GM12878 (cell line): ENCODE results near the gene ZMYND10. TPM values are rescaled to one million over a fixed set of nuclear protein-coding genes. Genes with fewer than 3 reads are reported as not detected.

Source experiments
- ATAC-seq: fragments of 200-7000 bp; cut with Tn5 transposase; 3 replicates; pipeline ENCODE4 v1.9.1; 2020; ENCODE audit warnings: mild to moderate bottlenecking, moderate library complexity
- BruUV-seq: library from RNA; stranded (reverse); fragments of 400-500 nt; replicated peaks from 2 replicates; lab custom pipeline; 2021; lab: Mats Ljungman, UMichigan
- CTCF ChIA-PET: fragments of 300-600 bp; sonication (Branson Sonifier 250); formaldehyde crosslinking; extraction: SDS; loops from one replicate; lab custom pipeline; 2021; ENCODE audit warnings: inconsistent platforms; lab: Yijun Ruan, JAX
- POLR2A ChIA-PET: fragments of 350-600 bp; formaldehyde crosslinking; extraction: SDS; loops from one replicate; lab custom pipeline; 2021; ENCODE audit warnings: inconsistent platforms; lab: Charles Lee
- RAD21 ChIA-PET: fragments of 300-600 bp; sonication (Branson Sonifier 250); formaldehyde crosslinking; loops from one replicate; lab custom pipeline; 2023; ENCODE audit warnings: antibody characterized with exemption; ENCODE audit not compliant: unreplicated experiment; lab: Charles Lee
- SMC1A ChIA-PET: fragments of 300-600 bp; sonication (Branson Sonifier 250); formaldehyde crosslinking; loops from one replicate; lab custom pipeline; 2023; ENCODE audit not compliant: unreplicated experiment, uncharacterized antibody; lab: Charles Lee
- DNase-seq: peaks from one replicate; pipeline ENCODE4 v3.0.0-alpha.2; 2011; ENCODE audit warnings: low read depth, low spot score
- FAIRE-seq: peaks from 3 replicates; lab custom pipeline; 2011; peaks lifted over from hg19 to GRCh38; lab: Jason Lieb, UNC
- H2AFZ ChIP-seq: 2 replicates; pipeline ENCODE4 v1.6.0; 2011; ENCODE audit warnings: low read depth, low read length, control low read depth; ENCODE audit not compliant: control insufficient read depth
- H3K27ac ChIP-seq: 2 replicates; pipeline ENCODE4 v1.5.1; 2011; ENCODE audit warnings: control low read depth; ENCODE audit not compliant: control insufficient read depth, insufficient read depth
- H3K27me3 ChIP-seq, 2 experiments: replicated peaks in 1 of 2; 2 replicates each; pipeline versions ENCODE4 v1.6.0 to v1.6.1; 2011; ENCODE audit warnings: low read length in 1 of 2; ENCODE audit not compliant: control insufficient read depth in 2 of 2, insufficient read depth in 2 of 2
- H3K36me3 ChIP-seq, 2 experiments: 2 replicates each; pipeline ENCODE4 v1.5.1; 2011; ENCODE audit warnings: low read length in 1 of 2; ENCODE audit not compliant: control insufficient read depth in 2 of 2, insufficient read depth in 2 of 2
- H3K4me1 ChIP-seq: 2 replicates; pipeline ENCODE4 v1.6.1; 2011; ENCODE audit warnings: mild to moderate bottlenecking, low read length, moderate library complexity, mixed read lengths; ENCODE audit not compliant: control insufficient read depth, insufficient read depth
- H3K4me2 ChIP-seq: 2 replicates; pipeline ENCODE4 v1.6.0; 2011; ENCODE audit warnings: control low read depth; ENCODE audit not compliant: control insufficient read depth, insufficient read depth
- H3K4me3 ChIP-seq: fragments of 200-600 bp; sonication (generic); 2 replicates; pipeline ENCODE4 v1.5.1; 2016
- H3K79me2 ChIP-seq: 2 replicates; pipeline ENCODE4 v1.6.0; 2011; ENCODE audit warnings: low read length; ENCODE audit not compliant: control insufficient read depth, insufficient read depth
- H3K9ac ChIP-seq: 2 replicates; pipeline ENCODE4 v1.8.0; 2011; ENCODE audit warnings: low read length, control low read depth, mixed read lengths; ENCODE audit not compliant: control insufficient read depth, insufficient read depth
- H3K9me3 ChIP-seq: replicated peaks from 3 replicates; pipeline ENCODE4 v1.5.1; 2011; ENCODE audit warnings: mild to moderate bottlenecking, low read length; ENCODE audit not compliant: control insufficient read depth, insufficient read depth
- H4K20me1 ChIP-seq: 2 replicates; pipeline ENCODE4 v1.6.0; 2011; ENCODE audit not compliant: control insufficient read depth, insufficient read depth
- BCLAF1 ChIP-seq: fragments of 450-650 bp; IDR thresholded peaks from 2 replicates; pipeline ENCODE4 v1.6.1; 2017; ENCODE audit warnings: antibody characterized with exemption, mild to moderate bottlenecking, moderate library complexity
- CBX3 ChIP-seq: fragments of 200-600 bp; sonication (generic); IDR thresholded peaks from 2 replicates; pipeline ENCODE4 v1.6.1; 2016; ENCODE audit warnings: low read depth, borderline replicate concordance
- CTCF ChIP-seq, 3 experiments: IDR thresholded peaks in 2 of 3; conservative IDR thresholded peaks in 1 of 3; 2 replicates each; pipeline ENCODE4 v1.5.1; 2011; ENCODE audit warnings: low read depth in 3 of 3, low read length in 3 of 3, mild to moderate bottlenecking in 3 of 3, control low read depth in 2 of 3, moderate library complexity in 2 of 3, inconsistent platforms in 1 of 3, mixed read lengths in 1 of 3; ENCODE audit not compliant: control insufficient read depth in 2 of 3, insufficient read depth in 1 of 3; ENCODE audit errors: extremely low read depth in 1 of 3
- FOXK2 ChIP-seq: fragments of 450-650 bp; IDR thresholded peaks from 2 replicates; pipeline ENCODE4 v1.6.1; 2017; ENCODE audit warnings: mild to moderate bottlenecking, moderate library complexity
- RAD21 ChIP-seq: IDR thresholded peaks from 2 replicates; pipeline ENCODE4 v1.6.1; 2011; ENCODE audit warnings: mild to moderate bottlenecking, low read depth, low read length, moderate library complexity; ENCODE audit not compliant: insufficient read depth
- WGBS: methylation state at CpG from one replicate; pipeline ENCODE4 v1.1.6; 2016; ENCODE audit warnings: low lambda C conversion rate; ENCODE audit not compliant: insufficient replicate concordance, insufficient coverage; ENCODE audit errors: missing lambda C conversion rate; 5-methylcytosine and 5-hydroxymethylcytosine counted together
- in situ Hi-C: fragments of 300-500 bp; cut with MboI; formaldehyde crosslinking; loops from 9 replicates; pipeline ENCODE4 v1.14.3; 2018; ENCODE audit warnings: mixed read lengths
- intact Hi-C: fragments of 100-400 bp; cut with micrococcal nuclease; formaldehyde crosslinking; loops from one replicate; pipeline ENCODE4 v1.14.2; 2022; ENCODE audit not compliant: unreplicated experiment
- polyA plus RNA-seq, 11 experiments: library from polyadenylated mRNA; depleted of rRNA in 4 of 11; unstranded in 6 of 11; stranded (reverse) in 5 of 11; fragments of >200 nt; fragmentation: Nextera tagmentation in 4 of 11; fragmentation: Illumina TruSeq in 1 of 11; extraction: Ambion mirVana in 4 of 11; extraction: Trizol in 1 of 11; gene quantifications; 1 replicate in 1 of 11; 2 replicates in 10 of 11; pipeline versions ENCODE4 v1.2.1 to v1.2.3, GENCODE V29; 2011 to 2016; ENCODE audit warnings: inconsistent platforms in 2 of 11, missing spikeins in 2 of 11, low read depth in 1 of 11
- total RNA-seq, 4 experiments: library from RNA; depleted of rRNA in 3 of 4; stranded (reverse); fragments of >200 nt in 3 of 4; fragmentation: Illumina TruSeq in 1 of 4; extraction: Trizol in 1 of 4; gene quantifications; 2 replicates each; pipeline versions ENCODE4 v1.2.1 to v1.2.3, GENCODE V29; 2013 to 2021

ZMYND10 gene
- total and polyA plus RNA-seq, 10 of the 15 experiments (the other 5 are each of a cell fraction or from before 2014, with no cell fraction given), result 0.11 to 1.0 (median 0.37) TPM

GRCh38 chr3:50370594-50370993, 25.1 kb upstream of the ZMYND10 start:
- Histone ChIP-seq H3K4me2 (no peak overlapping the region), H3K4me3 (no peak overlapping the region), H3K79me2 (no peaks in the 10 kb centered on the region), H3K27me3 (no peaks in the 10 kb centered on the region; a peak in 3 of 4 replicates), H3K9me3 (no peaks in the 10 kb centered on the region), H3K36me3 (no peaks in the 10 kb centered on the region), H4K20me1 (no peaks in the 10 kb centered on the region), H3K9ac (no peak overlapping the region), H3K27ac (no peak overlapping the region), H3K4me1 (peaks cover 1% of the 10 kb centered on the region; the same call in 1 of the 2 replicates), H2AFZ (no peak overlapping the region)
- FAIRE-seq (no peak), ATAC-seq (0 out of 3 replicates have a peak, but pooled peaks have one; percentile 13), DNase-seq (no peak)
- intact Hi-C loops (no loop called here), in situ Hi-C loops (no loop called here)
- ChIA-PET SMC1A (no interaction called here), RAD21 (interaction anchor here (1.3 kb wide), 1 partner anchor 172 kb away, joined by 6 read pairs; no protein-coding TSS in a partner anchor), POLR2A (no interaction called here), CTCF (interaction anchor here (0.7 kb wide), 1 partner anchor 172 kb away, joined by 3 read pairs; no protein-coding TSS in a partner anchor)
- TF ChIP-seq BCLAF1 (no peak), CBX3 (no peak), CTCF (IDR thresholded peaks at IDR 0.05 in 2 of 3, conservative IDR thresholded peaks at IDR 0.05 in 1 of 3; ENCODE audit: control insufficient read depth in 2 of 3, extremely low read depth in 1 of 3, insufficient read depth in 1 of 3, low read depth in 3 of 3, low read length in 3 of 3) (0 out of 6 replicates have a peak, but pooled peaks of 1 of the 3 experiments have one; percentile 7), FOXK2 (no peak), RAD21 (0 out of 2 replicates have a peak, but pooled peaks have one; percentile 8)
- BruUV-seq, result no TSS peak
- WGBS, result 20% methylated on average over 14 of the region's 14 CpGs
